NB4 (cell line): ENCODE results near the gene VTCN1.
"Not testable (repeated sequence)": the region's sequence is repeated elsewhere in the genome, so short reads cannot be mapped to it uniquely, and the experiment has no call there.

Source experiments
- DNase-seq: peaks from one replicate; pipeline ENCODE4 v3.0.0; 2010; ENCODE audit warnings: low read depth
- H3K4me3 ChIP-seq: one replicate; pipeline ENCODE4 v1.5.1; 2011; ENCODE audit warnings: mild to moderate bottlenecking, low read depth, low read length, moderate library complexity
- CTCF ChIP-seq: IDR thresholded peaks from one replicate; pipeline ENCODE4 v1.5.1; 2012; ENCODE audit warnings: low read depth, low read length
- MAX ChIP-seq: IDR thresholded peaks from 2 replicates; pipeline ENCODE4 v1.6.1; 2011; ENCODE audit warnings: low read depth, low read length
- MYC ChIP-seq: IDR thresholded peaks from 2 replicates; pipeline ENCODE4 v1.6.1; 2011; ENCODE audit warnings: low read depth, low read length
- POLR2A ChIP-seq: IDR thresholded peaks from 2 replicates; pipeline ENCODE4 v1.6.1; 2011; ENCODE audit warnings: mild to moderate bottlenecking; ENCODE audit not compliant: insufficient read length; ENCODE audit errors: extremely low read depth

VTCN1 gene

GRCh38 chr1:117210831-117211261 is at the start of gene VTCN1:
Gene VTCN1, minus strand, starts transcription at chr1:117210927. Its CDS starts 72 bp downstream, at chr1:117210855.
- no peak for DNase-seq
- H3K4me3 ChIP-seq, result no peak within 1 kb of the TSS
- TF ChIP-seq CTCF, result no peak
- TF ChIP-seq POLR2A, result no peak
- TF ChIP-seq MAX, result no peak
- no peak for TF ChIP-seq MYC

- DNase-seq, result no peak
- H3K4me3 ChIP-seq, result no peak overlapping the region
- TF ChIP-seq MAX (no peak), CTCF (no peak), MYC (no peak), POLR2A (no peak)
Observed at GRCh38 chr1:117258791-117259190, 48.1 kb upstream of the VTCN1 start.

GRCh38 chr1:117258075-117258474 is 47.3 kb upstream of the VTCN1 start:
- DNase-seq, H3K4me3 ChIP-seq: not testable (repeated sequence)

- DNase-seq, result no peak
- TF ChIP-seq MYC (no peak), POLR2A (no peak), MAX (no peak), CTCF (no peak)
- H3K4me3 ChIP-seq, result no peak overlapping the region
Observed at GRCh38 chr1:117257291-117257690, 46.6 kb upstream of the VTCN1 start.

- DNase-seq, result no peak
- H3K4me3 ChIP-seq, result no peak overlapping the region
- TF ChIP-seq POLR2A (no peak), MYC (no peak), MAX (no peak), CTCF (no peak)
Observed at GRCh38 chr1:117250061-117250606, 39.4 kb upstream of the VTCN1 start.

GRCh38 chr1:117244971-117245370 is 34.2 kb upstream of the VTCN1 start:
- TF ChIP-seq CTCF, result no peak
- TF ChIP-seq POLR2A, result no peak
- TF ChIP-seq MAX, result no peak
- TF ChIP-seq MYC, result no peak
- H3K4me3 ChIP-seq, result no peak overlapping the region
- no peak for DNase-seq
